Heart right ventricle (tissue), 16 donors: Measurements from ENCODE around the gene CABLES1. TPM values are rescaled to one million over a fixed set of nuclear protein-coding genes. Genes with fewer than 3 reads are reported as not detected.

Experiments used
- ATAC-seq, 8 donors: fragments of 200-7000 bp; cut with Tn5 transposase; one replicate each; pipeline ENCODE4 v1.9.1; 2020; ENCODE audit warnings: mild to moderate bottlenecking in 8 of 8, moderate library complexity in 8 of 8, moderate number of reproducible peaks in 1 of 8
- DNase-seq, 2 donors: peaks; one replicate each; pipeline ENCODE4 v3.0.0-alpha.2; 2020
- H3K27ac ChIP-seq, 10 donors: fragments of 200-600 bp; sonication (generic) in 2 of 10; one replicate each; pipeline versions ENCODE4 v1.5.0 to v1.8.0; 2020 to 2022; ENCODE audit warnings: mild to moderate bottlenecking in 3 of 10
- H3K27me3 ChIP-seq, 7 donors: fragments of 200-600 bp; one replicate each; pipeline ENCODE4 v1.8.0; 2021 to 2022; ENCODE audit warnings: mild to moderate bottlenecking in 2 of 7
- H3K36me3 ChIP-seq, 9 donors: fragments of 200-600 bp; sonication (generic) in 1 of 9; one replicate each; pipeline versions ENCODE4 v1.5.0 to v1.8.0; 2020 to 2022; ENCODE audit warnings: mild to moderate bottlenecking in 2 of 9
- H3K4me1 ChIP-seq, 9 donors: fragments of 200-600 bp; sonication (generic) in 1 of 9; one replicate each; pipeline versions ENCODE4 v1.5.0 to v1.8.0; 2020 to 2022; ENCODE audit warnings: mild to moderate bottlenecking in 4 of 9
- H3K4me3 ChIP-seq, 10 donors: fragments of 200-600 bp; sonication (generic) in 2 of 10; one replicate each; pipeline versions ENCODE4 v1.5.0 to v1.8.0; 2020 to 2022; ENCODE audit warnings: mild to moderate bottlenecking in 7 of 10, moderate library complexity in 2 of 10
- H3K9me3 ChIP-seq, 11 donors: fragments of 200-600 bp in 10 of 11; sonication (generic) in 2 of 11; one replicate each; pipeline versions ENCODE4 v1.5.0 to v1.8.0; 2013 to 2022; ENCODE audit warnings: mild to moderate bottlenecking in 2 of 11, control low read depth in 1 of 11, moderate library complexity in 1 of 11
- CTCF ChIP-seq, 9 donors: fragments of 200-600 bp; sonication (generic) in 2 of 9; IDR thresholded peaks; one replicate each; pipeline versions ENCODE4 v1.5.0 to v1.8.0; 2021 to 2022; ENCODE audit warnings: antibody characterized with exemption in 9 of 9, mild to moderate bottlenecking in 5 of 9, moderate library complexity in 1 of 9
- WGBS, 2 donors: extraction: QIAGEN DNeasy Blood & Tissue Kit; methylation state at CpG; one replicate each; pipeline ENCODE4 v1.1.7; 2013; ENCODE audit warnings: inconsistent platforms in 1 of 2; 5-methylcytosine and 5-hydroxymethylcytosine counted together
- intact Hi-C, 10 donors: fragments of 100-400 bp; cut with DNase I; formaldehyde crosslinking; loops; one replicate each; pipeline versions ENCODE4 v1.11.1 to v1.14.2; 2022
- polyA plus RNA-seq, 2 donors: library from polyadenylated mRNA; stranded (reverse); fragments of 200-250 nt; gene quantifications; one replicate each; pipeline ENCODE4 v1.2.3, GENCODE V29; 2013
- total RNA-seq, 10 donors: library from RNA; stranded (reverse); fragmentation: NEBNext Ultra II Directional in 3 of 10; extraction: Animal tissue kit (Norgen Biotek cat#: 25700) in 3 of 10; gene quantifications; one replicate each; pipeline versions ENCODE4 v1.2.1 to v1.2.4, GENCODE V29; 2021 to 2023
- donor health status: Arrhythmogenic right ventricular cardiomyopathy.
- donor health status: ischemic (EF 13 %, LVEDD 7.1; RV severe dilation, severe dysfunction).
- donor health status: healthy with polysubstance abuse.
- donor health status: DM: no; HTN: yes; CAD: no.
- donor health status: DM: no; HTN: no; CAD: no.
- donor health status: ischemic (EF 25% LVEDD 6.9; RV normal size, moderate dysfunction).
- donor health status: ischemic (EF 25% LVEDD 5.7; RV mildly dilated, moderate dysfunction).
- donor health status: healthy.
- donor health status: DM: yes; HTN: yes; CAD: no.
- donor health status: Ischemic cardiomyopathy.
- donor health status: ischemic (EF 35%, LVEDD 5.7; RV mildly dilated, moderate dysfunction).
- donor health status: nonischemic (EF 11% LVEDD 7.7; RV severe dilation, severe dysfunction).
- donor health status: DM: yes; HTN: yes; CAD: no.
- donor health status: PGD.
- donor health status: ischemic (EF 29% LVEDD 5.4; RV normal size, mild dysfunction).
- donor health status: nonischemic (EF 23%, LVEDD 6.1; RV moderate dilation, normal function).

Gene CABLES1
- total and polyA plus RNA-seq, 12 donors: 1.0 to 2.2 (median 1.8) TPM

GRCh38 chr18:23201741-23202140, 66.5 kb downstream of the CABLES1 start:
- Histone ChIP-seq H3K4me1 (no peaks in the 10 kb centered on the region), H3K9me3 (no peaks in the 10 kb centered on the region), H3K36me3 (peaks cover 0 to 7% (median 0%) of the 10 kb centered on the region in 9 donors), H3K4me3 (no peak overlapping the region), H3K27ac (no peak overlapping the region), H3K27me3 (no peaks in the 10 kb centered on the region)
- WGBS, 2 donors: 80 to 91% methylated on average over 10 of the region's 10 CpGs
- no peak for TF ChIP-seq CTCF (IDR thresholded peaks at IDR 0.05)
- DNase-seq (no peak), ATAC-seq (no peak)
- intact Hi-C loops: loop anchor here in 2 of 10 donors (5.0 to 10.0 kb wide), 2 partner anchors 344 to 523 kb away; no protein-coding TSS in a partner anchor

GRCh38 chr18:23203891-23204432, 68.7 kb downstream of the CABLES1 start:
- WGBS, 2 donors: 94% methylated on average over 15 of the region's 15 CpGs
- no peak for DNase-seq
- H3K4me3 ChIP-seq: no peak overlapping the region
- H3K36me3 ChIP-seq: no peaks in the 10 kb centered on the region
- TF ChIP-seq CTCF (IDR thresholded peaks at IDR 0.05): no peak
- ATAC-seq: no peak
- H3K4me1 ChIP-seq: no peaks in the 10 kb centered on the region
- intact Hi-C loops: loop anchor here in 2 of 10 donors (5.0 to 10.0 kb wide), 2 partner anchors 347 to 521 kb away; no protein-coding TSS in a partner anchor
- no peaks in the 10 kb centered on the region for H3K27me3 ChIP-seq
- peaks cover 0 to 10% (median 0%) of the 10 kb centered on the region in 11 donors for H3K9me3 ChIP-seq
- H3K27ac ChIP-seq: no peak overlapping the region

- no peak for DNase-seq
- H3K4me1 ChIP-seq: no peaks in the 10 kb centered on the region
- no peaks in the 10 kb centered on the region for H3K27me3 ChIP-seq
- WGBS, 2 donors: 85 to 88% methylated on average over 10 of the region's 10 CpGs
- no peaks in the 10 kb centered on the region for H3K36me3 ChIP-seq
- no peak for TF ChIP-seq CTCF (IDR thresholded peaks at IDR 0.05)
- H3K4me3 ChIP-seq: no peak overlapping the region
- intact Hi-C loops: loop anchor here in 2 of 10 donors (5.0 to 10.0 kb wide), 2 partner anchors 347 to 520 kb away; no protein-coding TSS in a partner anchor
- peaks cover 0 to 10% (median 0%) of the 10 kb centered on the region in 11 donors for H3K9me3 ChIP-seq
- ATAC-seq: no peak
- H3K27ac ChIP-seq: no peak overlapping the region
These were observed 69.4 kb downstream of the CABLES1 start for GRCh38 chr18:23204589-23205235.

- 98% methylated on average over 9 of the region's 9 CpGs for WGBS, 2 donors
- Histone ChIP-seq H3K27ac (no peak overlapping the region), H3K9me3 (peaks cover 0 to 10% (median 0%) of the 10 kb centered on the region in 11 donors), H3K4me1 (no peaks in the 10 kb centered on the region), H3K27me3 (no peaks in the 10 kb centered on the region), H3K4me3 (no peak overlapping the region), H3K36me3 (no peaks in the 10 kb centered on the region)
- TF ChIP-seq CTCF (IDR thresholded peaks at IDR 0.05): no peak
- ATAC-seq (no peak), DNase-seq (no peak)
- intact Hi-C loops: loop anchor here in 1 of 10 donors (10.0 kb wide), 1 partner anchor 519 kb away; no protein-coding TSS in a partner anchor
These were observed 70.7 kb downstream of the CABLES1 start for GRCh38 chr18:23205980-23206379.
